NT2/D1 (cell line): Measurements from ENCODE around the gene TPD52L2.

ENCODE experiments used
- SUZ12 ChIP-seq: IDR thresholded peaks from 2 replicates; pipeline ENCODE4 v1.6.1; 2011; ENCODE audit not compliant: insufficient read length, insufficient read depth; ENCODE audit errors: extremely low read depth
- ZNF274 ChIP-seq: IDR thresholded peaks from 2 replicates; pipeline ENCODE4 v1.6.1; 2011; ENCODE audit warnings: mild to moderate bottlenecking, low read depth, low read length

DNA sequence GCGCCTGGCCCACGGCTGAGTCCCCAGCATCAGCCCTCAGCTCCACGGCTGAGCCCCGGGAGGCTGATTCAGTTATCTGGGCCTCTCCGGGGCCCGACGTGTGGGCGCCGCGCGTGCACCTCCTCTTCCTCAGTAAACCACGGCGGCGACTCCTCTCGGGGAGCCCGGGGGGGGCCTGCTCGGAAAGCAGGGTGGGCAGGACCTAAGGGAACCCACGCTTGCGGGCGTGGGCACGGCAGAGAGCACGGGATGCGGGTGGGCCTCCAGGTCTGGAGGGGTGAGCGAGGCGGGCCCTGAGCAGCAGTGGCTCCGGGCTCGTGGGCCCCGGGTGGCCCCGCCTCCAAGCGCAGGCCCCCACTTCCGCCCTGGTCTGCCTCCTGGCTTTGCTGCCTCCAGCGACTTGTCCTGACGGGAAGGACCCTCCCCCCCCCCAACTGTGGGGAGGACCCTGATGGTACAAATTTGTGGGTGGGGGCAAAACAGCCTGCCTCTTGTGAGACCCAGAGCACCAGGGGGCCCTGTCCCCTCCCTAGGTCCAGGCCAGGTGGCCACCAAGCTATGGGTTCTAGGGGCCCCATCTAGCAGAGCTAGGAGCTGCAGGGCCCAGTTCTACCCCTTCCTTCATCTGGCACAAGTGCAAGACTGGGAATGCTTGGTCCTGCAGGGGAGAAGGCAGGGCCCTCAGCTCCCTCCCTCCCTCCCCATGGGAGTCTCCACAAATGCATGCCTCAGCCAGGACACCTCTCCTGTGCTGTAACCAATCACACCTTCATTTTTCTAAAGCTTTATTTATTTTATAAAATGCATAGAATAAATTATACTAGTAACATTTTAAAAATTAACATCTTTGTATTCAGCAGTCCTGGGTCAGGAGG, 74.2 kb downstream of the TPD52L2 start:
- TF ChIP-seq ZNF274 (no peak), SUZ12 (no peak)
